Panc1 (cell line): ENCODE data around the gene PTPRF.

Experiments
- CTCF ChIP-seq: fragments of 450-650 bp; IDR thresholded peaks from 2 replicates; pipeline ENCODE4 v1.5.1; 2017; ENCODE audit warnings: mild to moderate bottlenecking
- POLR2AphosphoS5 ChIP-seq: IDR thresholded peaks from 2 replicates; pipeline ENCODE4 v1.6.1; 2012; ENCODE audit warnings: mild to moderate bottlenecking, low read depth, low read length, moderate library complexity
- REST ChIP-seq, 2 experiments: IDR thresholded peaks; 2 replicates each; pipeline ENCODE4 v1.6.1; 2011 to 2012; ENCODE audit warnings: low read depth in 2 of 2, control low read depth in 1 of 2, low read length in 1 of 2, mild to moderate bottlenecking in 1 of 2, moderate library complexity in 1 of 2; ENCODE audit not compliant: insufficient read depth in 1 of 2
- SIN3A ChIP-seq: IDR thresholded peaks from 2 replicates; pipeline ENCODE4 v1.6.1; 2012; ENCODE audit warnings: low read depth, mild to moderate bottlenecking, low read length, moderate library complexity, borderline replicate concordance; ENCODE audit not compliant: insufficient read depth
- TCF7L2 ChIP-seq: IDR thresholded peaks from 2 replicates; pipeline ENCODE4 v1.6.1; 2011; ENCODE audit warnings: mild to moderate bottlenecking, low read depth, low read length, inconsistent platforms

GRCh38 chr1:43552813-43553212 is 22.1 kb downstream of the PTPRF start:
- no peak for TF ChIP-seq CTCF
- TF ChIP-seq POLR2AphosphoS5 = no peak
- TF ChIP-seq REST (IDR thresholded peaks at IDR 0.05; ENCODE audit: insufficient read depth in 1 of 2, low read depth in 2 of 2, low read length in 1 of 2) = no peak
- no peak for TF ChIP-seq TCF7L2
- TF ChIP-seq SIN3A = no peak
